GM10847 (cell line): ENCODE results near the gene MANEAL.

Experiments
- POLR2A ChIP-seq: IDR thresholded peaks from 2 replicates; pipeline ENCODE4 v1.6.1; 2011; ENCODE audit not compliant: insufficient read length; ENCODE audit errors: extremely low read depth

Gene MANEAL

GRCh38 chr1:37808369-37809319 is 15.0 kb downstream of the MANEAL start:
- no peak for TF ChIP-seq POLR2A

- TF ChIP-seq POLR2A = no peak
Observed at GRCh38 chr1:37809942-37810341, 16.3 kb downstream of the MANEAL start.

GRCh38 chr1:37811027-37811655 is 17.5 kb downstream of the MANEAL start:
- TF ChIP-seq POLR2A = no peak

DNA sequence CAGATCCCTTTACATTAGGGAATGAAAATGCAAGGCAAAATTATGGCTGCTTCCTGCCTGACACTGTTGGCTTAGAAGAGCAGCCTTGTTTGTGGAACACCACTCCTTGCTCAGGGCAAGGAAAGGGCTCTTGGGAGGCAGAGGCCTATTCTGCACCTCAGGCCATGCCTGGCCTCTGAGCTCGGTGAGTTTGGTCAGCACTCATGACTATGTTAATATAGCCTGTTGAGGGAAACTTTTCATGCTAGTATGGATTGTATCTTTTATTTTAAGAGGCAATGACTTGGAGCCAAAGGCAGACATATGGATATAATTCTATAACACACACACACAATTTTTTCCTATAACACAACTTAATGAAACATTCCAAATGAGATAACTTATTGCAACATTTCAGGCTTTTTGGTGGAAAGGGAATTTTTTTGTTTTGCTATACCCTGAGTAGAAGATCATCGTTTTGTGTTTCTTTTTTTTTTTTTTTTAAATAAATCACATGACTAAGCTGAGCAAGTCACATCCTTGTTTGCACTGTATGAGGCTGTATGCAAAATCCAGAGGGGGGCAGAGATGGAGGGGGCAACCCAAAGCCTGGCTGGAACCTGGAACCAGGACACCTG is 20.0 kb downstream of the MANEAL start:
- TF ChIP-seq POLR2A = no peak

DNA sequence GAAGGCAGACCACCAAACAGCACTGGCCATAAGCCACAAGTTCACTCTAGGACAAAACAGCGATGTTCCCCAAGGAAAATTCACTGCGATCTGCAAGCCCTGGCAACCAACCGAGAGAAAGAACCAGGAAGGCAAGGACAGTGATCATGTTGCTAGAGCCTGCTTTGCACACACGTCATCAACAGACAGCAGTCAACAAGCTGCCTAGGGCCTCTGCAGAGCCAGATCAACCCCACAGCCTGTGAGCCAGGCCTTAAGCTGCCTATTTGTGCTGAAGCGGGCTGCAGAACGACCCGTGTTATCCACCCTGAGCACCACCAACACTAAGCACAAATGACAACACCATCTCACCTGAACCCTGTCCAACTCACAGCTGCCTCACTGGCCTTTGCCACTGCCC is 20.6 kb downstream of the MANEAL start:
- TF ChIP-seq POLR2A = no peak

- TF ChIP-seq POLR2A = no peak
Observed at GRCh38 chr1:37817481-37817880, 23.8 kb downstream of the MANEAL start.

DNA sequence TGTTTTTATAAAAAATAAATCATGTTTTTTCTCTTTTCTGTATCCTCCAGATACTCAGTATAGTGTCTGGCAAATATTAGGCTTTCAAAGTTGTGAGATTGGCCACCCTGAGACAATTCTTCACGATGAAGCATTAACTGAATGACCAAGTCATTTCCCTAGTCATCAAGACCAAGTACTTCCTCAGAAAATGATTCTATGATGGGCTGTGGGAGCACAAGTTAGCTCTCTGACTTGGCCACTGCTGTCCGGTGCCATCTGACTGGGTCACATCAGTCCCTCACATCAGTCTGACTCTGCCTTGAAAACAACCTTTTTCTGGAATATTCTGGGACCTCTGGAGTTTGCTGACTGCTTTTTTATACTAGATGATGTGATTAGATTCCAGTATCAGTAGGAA is 27.8 kb downstream of the MANEAL start:
- no peak for TF ChIP-seq POLR2A

DNA sequence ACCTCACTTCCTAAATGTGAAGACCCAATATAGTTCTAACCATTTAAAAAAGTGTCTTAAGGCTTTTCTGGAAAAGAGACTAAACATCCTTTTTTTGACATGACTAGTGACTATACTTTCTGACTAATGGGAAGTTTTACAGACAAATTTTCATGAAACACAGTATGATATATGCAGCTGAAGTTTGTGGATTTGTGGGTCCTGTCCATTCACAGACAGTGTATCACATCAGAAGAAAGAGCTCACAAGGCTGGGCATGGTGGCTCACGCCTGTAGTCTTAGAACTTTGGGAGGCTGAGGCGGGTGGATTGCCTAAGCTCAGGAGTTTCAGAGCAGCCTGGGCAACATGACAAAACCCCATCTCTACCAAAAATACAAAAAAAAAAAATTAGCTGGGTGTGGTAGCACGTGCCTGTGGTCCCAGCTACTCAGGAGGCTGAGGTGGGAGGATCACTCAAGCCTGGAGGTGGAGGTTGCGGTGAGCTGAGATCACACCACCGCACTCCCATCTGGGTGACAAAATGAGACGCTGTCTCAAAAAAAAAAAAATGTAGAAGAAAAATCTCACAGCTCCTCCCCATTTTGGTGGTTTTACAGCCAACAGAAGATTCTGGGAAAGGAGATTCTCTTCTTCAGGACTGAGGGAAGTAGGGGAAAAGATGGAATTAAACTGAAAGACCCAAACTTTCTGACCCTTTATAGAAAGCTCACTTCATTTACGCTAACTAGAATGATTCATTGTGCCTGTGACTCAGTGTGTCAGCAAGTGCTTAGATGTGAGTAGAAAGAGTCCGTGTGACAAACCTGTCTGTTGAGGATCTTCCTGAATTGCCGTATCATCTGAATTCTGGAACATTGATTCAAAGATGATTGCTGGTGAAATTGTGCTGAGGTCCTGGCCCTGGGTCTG is 29.5 kb downstream of the MANEAL start:
- TF ChIP-seq POLR2A = no peak

GRCh38 chr1:37824001-37824400 is 30.4 kb downstream of the MANEAL start:
- no peak for TF ChIP-seq POLR2A

- no peak for TF ChIP-seq POLR2A
Observed at GRCh38 chr1:37825506-37825905, 31.9 kb downstream of the MANEAL start.

- no peak for TF ChIP-seq POLR2A
Observed at GRCh38 chr1:37828410-37829074, 34.9 kb downstream of the MANEAL start.

GRCh38 chr1:37831109-37831508 is 37.5 kb downstream of the MANEAL start:
- TF ChIP-seq POLR2A = no peak

DNA sequence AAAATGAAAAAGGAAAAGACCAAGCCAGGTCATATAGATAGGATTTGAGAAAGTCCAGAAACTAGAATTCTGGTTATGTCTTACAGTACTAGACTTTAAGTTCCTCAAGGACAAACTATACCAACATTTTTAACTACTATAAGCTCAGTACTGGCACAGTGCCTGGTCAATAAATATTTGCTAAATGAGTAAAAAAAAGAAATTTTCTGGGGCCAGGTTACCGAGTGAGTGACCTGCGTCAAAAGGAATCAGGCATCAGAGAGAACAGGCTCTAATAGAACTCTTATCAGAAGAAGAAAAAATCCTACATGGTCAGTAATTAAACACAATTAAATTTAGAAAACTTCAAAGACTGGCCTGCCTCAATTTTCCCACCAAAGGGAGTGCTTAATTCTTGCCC is 38.2 kb downstream of the MANEAL start:
- no peak for TF ChIP-seq POLR2A

DNA sequence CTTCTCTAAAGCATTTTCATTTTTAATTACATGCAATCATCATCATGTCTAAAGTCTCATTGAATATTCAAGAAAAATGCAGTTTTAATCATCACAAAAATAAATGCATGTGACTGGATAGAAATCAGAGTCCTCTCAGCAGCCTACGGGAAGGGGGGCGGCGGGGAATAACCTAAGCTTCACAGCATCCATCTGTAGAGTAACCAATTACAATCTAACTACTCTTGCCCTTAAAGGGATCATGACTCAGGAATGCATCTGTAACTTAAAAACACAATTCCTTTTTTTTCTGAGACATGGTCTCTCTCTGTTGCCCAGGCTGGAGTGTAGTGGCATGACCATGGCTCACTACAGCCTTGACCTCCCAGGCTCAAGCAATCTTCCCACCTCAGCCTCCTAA is 43.1 kb downstream of the MANEAL start:
- no peak for TF ChIP-seq POLR2A
